GM18858 (cell line): ENCODE results near the gene MYL5.
"Not testable (repeated sequence)": the region's sequence is repeated elsewhere in the genome, so short reads cannot be mapped to it uniquely, and the experiment has no call there.

Source experiments
- ATAC-seq: cut with Tn5 transposase; IDR thresholded peaks from one replicate; pipeline ENCODE4 v1.9.1; 2021; ENCODE audit not compliant: unreplicated experiment

MYL5 gene

DNA sequence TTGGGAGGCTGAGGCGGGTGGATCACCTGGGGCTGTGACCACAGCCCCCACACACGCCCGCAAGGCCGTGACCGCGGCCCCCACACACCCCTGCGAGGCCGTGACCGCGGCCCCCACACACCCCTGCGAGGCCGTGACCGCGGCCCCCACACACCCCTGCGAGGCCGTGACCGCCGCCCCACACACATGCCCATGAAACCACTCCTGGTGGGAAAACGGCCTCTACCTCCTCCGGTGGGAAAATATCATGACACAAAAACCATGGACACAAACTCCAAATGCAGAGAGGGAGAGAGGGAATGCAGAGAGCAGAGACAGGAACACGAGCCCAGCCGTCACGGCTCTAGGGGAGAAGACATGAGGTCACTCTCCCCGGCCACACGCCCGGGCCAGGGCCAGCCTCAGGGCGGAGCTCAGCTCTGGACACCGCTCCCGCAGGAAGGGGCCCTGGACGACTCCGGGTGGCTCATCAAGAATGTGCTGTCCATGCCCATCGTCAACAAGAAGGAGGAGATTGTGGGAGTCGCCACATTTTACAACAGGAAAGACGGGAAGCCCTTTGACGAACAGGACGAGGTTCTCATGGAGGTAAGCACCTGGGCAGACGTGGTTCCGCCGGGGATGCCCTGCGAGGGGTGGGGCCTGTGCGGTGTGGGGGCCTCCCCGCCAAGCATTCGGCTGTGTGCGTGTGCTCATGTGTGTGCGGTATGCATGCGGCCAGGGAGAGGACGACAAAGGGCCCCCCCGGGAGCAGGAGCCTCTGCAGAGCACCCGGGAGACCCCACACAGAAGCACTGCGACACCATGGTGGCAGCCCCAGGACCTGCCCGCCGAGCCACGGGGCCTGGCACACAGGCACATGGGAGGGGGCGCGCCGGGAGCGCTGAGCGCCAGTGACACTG is 17.7 kb upstream of the MYL5 start:
- ATAC-seq: no peak

DNA sequence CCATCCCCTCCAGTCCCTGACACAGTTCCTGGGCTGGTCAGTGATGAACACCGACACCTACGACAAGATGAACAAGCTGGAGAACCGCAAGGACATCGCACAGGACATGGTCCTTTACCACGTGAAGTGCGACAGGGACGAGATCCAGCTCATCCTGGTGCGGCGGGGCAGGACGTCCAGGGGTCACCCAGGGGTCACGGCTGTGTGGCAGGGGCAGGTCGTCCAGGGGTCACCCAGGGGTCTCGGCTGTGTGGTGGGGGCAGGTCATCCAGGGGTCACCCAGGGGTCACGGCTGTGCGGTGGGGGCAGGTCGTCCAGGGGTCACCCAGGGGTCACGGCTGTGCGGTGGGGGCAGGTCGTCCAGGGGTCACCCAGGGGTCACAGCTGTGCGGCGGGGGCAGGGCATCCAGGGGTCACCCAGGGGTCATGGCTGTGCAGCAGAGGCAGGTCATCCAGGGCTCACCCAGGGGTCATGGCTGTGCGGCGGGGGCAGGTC is 17.0 kb upstream of the MYL5 start:
- ATAC-seq: no peak

DNA sequence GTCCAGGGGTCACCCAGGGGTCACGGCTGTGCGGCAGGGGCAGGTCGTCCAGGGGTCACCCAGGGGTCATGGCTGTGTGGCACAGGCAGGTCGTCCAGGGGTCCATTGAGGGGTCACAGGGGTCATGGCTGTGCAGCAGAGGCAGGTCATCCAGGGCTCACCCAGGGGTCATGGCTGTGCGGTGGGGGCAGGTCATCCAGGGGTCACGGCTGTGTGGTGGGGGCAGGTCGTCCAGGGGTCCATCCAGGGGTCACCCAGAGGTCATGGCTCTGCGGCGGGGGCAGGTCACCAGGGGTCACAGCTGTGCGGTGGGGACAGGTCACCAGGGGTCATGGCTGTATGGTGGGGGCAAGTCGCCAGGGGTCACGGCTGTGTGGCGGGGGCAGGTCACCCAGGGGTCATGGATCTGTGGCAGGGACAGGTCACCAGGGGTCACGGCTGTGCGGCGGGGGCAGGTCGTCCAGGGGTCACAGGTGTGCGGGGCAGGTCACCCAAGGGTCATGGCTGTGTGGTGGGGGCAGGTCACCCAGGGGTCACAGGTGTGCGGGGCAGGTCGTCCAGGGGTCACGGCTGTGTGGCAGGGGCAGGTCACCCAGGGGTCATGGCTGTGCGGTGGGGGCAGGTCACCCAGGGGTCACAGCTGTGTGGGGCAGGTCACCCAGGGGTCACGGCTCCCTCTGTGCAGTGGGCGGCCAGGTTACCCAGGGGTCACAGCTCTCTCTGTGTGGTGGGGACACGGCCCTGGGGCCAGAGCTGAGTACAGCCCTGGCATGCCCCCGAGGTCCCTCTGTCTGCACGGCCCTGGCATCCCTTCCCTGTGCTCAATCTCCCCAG is 16.3 kb upstream of the MYL5 start:
- no peak for ATAC-seq

DNA sequence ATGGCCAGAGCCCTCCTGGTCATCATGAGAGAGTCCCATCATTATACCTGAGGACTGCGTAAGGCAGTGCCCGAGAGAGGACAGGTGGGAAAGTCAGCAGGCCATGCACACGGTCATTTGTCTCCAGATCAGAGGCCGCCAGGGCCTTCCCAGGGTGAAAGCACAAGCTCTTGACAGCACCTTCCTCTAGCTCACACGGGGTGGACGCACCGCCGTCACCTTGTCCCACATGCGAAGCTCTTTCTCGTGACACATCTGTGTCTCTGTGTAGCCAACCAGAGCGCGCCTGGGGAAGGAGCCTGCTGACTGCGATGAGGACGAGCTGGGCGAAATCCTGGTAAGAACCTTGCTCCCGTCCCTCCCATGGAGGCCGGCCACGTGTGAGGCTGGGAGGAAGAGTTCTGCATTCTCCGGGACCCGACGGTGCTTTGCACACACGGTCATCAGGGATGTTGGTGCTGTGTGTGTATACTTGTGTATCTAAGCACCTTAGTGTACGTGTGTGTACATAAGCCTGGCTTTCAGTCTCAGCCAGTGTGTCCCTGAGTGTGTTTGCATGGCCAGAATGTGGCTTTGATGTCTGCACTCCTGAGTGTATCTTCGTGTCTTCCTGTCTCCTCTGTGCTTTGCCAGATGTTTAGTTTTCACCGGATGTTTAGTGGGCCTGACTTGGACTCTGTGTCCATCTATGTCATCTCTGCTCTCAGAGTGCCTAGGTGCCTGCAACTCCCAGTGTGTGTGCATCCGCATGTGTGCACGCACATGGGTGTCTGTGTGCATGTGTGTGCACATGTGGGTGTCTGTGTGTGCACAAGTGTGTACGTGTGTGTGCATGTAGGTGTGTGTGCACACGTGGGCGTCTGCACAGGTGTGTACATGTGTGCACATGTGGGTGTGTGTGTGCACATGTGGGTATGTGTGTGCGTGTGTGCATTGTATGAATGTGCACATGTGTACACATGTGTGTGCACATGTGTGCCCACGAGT is 15.4 kb upstream of the MYL5 start:
- ATAC-seq: no peak

DNA sequence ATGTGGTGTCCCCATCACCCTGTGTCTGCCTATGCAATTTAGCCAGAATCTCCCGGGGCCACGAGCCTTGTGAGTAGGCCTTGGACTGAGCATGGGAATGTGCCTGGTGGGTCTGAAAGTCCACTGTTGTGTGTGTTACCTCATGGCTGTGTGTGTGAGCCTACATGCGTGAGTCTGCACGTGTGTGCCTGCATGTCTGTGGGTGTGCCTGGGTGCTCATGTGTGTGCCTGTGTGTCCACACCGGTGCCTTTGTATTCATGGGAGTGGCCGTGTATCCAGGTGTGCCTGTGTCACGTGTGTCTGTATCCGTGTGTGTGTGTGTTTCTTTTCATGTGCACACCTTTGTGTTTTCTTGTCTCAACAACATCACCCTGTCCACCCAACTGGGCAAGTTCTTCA is 14.5 kb upstream of the MYL5 start:
- no peak for ATAC-seq

DNA sequence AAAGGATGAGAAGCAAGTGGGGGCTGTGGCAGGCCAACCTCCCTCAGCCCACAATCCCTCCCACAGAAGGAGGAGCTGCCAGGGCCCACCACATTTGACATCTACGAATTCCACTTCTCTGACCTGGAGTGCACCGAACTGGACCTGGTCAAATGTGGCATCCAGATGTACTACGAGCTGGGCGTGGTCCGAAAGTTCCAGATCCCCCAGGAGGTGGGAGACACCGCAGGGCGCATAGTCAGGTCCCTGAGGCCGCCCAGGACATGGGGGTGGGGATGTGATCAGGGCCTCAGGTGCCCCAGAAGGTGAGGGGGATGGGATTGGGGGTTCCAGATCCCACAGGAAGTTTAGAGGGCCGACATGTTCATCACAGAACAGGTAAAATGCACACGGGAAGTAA is 13.9 kb upstream of the MYL5 start:
- ATAC-seq: no peak

DNA sequence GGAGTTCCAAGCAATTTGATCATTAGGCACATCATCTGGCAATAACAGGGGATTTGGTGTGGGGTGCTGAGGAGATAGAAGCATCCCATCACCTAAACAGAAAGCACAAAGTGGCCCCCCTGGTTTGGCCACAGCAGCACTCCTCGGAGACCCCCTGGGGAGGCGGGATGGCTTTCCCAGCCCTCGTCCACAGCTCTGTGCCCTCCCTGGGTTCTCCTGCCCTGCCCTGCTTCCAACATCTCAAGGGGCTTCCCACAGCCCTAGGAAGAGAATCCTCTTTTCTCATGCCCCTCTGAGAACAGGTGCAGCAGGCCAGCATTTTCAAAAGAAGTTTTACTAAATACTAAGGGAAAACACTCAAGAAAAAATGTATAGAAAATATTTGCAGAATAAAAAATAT is 13.1 kb upstream of the MYL5 start:
- ATAC-seq: no peak

DNA sequence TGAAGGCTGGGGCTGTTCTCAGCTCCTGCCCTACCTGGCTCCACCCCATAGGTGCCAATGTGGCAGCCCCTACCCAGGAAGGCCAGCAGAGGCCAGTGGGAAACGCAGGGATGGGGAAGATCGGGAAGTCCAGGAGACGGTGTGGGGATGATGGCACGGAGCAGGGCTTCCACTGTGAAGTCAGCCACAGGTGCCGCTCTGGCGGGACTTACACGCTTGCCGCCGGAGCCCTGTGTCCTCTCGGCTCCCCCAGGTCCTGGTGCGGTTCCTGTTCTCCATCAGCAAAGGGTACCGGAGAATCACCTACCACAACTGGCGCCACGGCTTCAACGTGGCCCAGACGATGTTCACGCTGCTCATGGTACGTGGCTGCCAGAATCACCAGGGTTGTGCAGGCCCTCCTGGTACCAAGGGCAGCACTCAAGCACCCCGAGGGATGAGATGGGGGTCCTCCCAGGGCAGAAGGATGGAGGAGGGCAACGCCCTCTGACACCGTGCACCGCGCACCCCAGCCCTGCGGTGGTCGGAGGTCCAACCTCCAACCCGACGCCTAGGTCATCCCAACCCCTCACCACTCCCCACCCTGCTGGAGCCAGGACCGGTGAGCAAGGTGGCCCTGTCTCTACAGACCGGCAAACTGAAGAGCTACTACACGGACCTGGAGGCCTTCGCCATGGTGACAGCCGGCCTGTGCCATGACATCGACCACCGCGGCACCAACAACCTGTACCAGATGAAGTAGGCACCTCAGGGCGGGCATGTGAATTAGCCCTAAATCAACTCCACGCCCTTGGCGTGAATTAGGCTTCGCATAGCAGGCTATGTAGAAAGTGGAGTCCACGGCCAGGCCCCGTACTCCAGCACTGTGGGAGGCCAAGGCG is 12.2 kb upstream of the MYL5 start:
- ATAC-seq: no peak

DNA sequence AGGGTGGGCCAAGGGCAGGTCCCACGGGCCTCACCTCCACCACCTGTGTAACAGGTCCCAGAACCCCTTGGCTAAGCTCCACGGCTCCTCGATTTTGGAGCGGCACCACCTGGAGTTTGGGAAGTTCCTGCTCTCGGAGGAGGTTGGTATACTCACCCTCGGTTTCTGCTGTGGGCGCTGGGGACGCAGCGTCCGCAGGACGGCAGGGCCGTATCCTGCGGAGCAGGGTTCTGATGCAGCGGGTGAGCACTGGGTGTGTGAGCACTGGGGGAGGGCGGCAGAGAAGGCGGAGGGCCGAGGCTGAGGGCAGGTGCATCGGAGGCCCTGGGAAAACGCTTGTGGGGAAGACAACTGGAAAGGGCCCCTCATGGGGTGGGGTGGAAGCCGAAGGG is 11.3 kb upstream of the MYL5 start:
- ATAC-seq: no peak

DNA sequence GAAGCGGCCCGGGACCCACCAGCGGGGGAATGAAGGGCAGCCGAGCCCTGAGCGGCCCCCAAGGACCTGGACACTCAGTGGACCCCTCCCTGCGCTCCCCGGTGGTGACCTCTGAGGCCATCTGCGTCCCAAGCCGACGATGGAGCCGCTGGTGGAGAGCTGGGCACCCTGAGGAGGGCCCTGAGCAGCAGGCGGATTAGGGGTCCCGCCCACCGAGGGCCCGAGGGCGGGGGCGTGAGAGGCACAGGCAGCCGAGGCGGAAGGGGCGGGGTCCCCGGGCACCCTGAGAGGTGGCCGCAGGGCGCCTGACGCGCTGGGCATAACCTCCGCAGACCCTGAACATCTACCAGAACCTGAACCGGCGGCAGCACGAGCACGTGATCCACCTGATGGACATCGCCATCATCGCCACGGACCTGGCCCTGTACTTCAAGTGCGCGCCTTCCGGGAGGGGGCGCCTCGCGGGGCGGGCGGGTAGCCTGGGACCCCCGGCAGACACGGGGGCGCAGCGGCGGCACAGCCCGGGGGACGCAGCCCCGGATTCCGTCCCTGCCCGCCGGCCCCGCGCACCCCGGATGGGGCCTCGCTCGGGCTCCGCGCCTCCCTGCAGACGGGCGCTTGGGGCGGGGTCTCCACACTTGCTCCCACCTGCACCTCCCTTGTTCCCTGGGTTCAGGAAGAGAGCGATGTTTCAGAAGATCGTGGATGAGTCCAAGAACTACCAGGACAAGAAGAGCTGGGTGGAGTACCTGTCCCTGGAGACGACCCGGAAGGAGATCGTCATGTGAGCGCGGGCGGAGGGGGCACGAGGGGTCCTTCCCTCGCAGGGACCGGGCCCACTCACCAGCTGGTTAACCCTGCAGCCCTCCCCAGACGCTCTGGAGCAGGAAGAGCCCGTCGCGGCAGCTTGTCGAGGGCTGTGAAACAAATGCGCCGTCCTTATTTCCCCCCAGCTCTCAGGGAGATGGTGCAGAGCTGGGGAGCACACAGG is 10.6 kb upstream of the MYL5 start:
- ATAC-seq: no peak

DNA sequence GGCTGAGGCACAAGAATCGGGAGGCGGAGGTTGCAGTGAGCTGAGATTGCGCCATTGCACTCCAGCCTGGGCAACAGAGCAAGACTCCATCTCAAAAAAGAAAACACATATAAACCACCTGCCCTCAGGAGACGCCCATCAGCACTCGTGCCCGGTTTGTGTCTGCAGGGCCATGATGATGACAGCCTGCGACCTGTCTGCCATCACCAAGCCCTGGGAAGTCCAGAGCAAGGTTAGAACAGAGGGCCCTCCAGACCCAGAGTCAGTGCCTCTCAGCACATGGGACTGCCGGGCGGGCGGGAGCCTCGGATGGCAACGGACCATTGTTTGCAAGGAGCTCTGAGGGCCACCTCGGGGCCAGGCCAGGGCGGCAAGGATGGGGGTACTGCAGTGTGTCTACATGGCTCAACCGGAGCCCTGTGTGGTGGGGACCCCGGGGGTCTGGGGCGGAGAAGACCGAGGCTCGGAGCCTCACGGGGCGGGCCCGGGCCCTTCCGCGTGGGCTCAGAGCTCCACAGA is 9.6 kb upstream of the MYL5 start:
- ATAC-seq: no peak

DNA sequence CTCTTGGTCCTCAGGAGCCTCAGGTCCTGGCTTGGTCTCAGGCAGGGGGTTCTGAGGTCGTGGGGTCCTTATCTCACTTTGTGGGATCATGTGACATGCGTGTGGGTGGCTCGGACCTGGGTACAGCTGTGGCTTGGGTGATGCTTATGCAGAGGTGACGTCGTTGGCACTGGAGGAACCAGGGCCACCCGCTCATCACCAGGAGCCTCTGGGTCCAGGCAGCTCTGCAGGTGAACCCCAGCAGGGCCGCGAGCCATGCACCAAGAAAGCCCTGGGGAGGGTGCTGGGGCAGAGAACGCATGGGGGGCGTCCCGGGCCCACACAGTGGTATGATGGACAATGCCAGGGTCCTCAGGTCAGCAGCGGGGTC is 9.0 kb upstream of the MYL5 start:
- ATAC-seq: no peak

DNA sequence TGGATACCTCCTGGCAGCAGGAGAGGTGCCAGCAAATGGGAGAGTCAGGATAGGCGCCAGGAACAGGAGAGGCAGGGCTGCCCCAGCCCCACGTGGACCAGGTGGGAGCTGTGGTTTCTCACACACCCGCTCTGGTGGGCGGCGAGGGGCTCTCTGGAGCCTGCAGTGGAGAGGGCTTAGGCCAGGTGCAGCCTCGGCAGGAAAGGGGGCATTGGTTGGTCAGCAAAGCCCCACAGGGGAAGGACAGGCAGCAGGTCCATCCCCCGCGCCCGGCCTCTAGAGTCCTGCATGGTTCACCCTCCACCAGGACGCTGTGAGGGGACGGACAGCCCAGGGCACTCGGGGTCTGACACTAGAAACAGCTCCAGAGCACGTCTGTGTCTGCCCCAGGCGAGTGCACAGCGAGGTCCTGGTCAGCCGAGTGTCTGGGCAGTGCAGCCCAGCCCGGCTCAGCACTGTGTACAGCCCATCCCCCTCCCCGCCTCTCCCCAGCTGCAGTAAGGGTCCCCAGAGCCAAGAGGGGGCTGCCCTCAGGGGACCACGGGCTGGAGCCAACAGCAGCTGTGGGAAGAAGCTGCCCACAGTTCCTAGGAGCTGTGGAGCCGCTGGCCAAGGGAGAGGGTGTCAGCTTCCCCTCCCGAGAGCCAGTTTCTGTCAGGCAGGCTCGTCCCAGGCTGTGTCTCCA is 8.4 kb upstream of the MYL5 start:
- ATAC-seq: no peak

DNA sequence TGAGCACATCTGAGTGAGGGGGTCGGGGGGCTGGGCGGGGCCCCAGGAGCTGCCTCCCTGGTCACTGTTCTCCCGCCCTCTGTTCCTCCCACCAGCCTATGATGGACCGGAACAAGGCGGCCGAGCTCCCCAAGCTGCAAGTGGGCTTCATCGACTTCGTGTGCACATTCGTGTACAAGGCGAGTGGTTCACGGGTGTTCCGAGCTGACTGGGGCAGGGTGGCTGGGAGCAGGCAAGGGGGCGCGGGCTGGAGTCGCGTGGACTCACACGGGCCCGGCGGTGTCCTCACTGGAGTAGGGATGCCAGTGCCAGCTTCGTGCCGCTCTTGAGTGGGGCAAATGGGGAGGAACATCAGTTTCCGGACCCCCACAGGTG is 7.9 kb upstream of the MYL5 start:
- ATAC-seq: no peak

DNA sequence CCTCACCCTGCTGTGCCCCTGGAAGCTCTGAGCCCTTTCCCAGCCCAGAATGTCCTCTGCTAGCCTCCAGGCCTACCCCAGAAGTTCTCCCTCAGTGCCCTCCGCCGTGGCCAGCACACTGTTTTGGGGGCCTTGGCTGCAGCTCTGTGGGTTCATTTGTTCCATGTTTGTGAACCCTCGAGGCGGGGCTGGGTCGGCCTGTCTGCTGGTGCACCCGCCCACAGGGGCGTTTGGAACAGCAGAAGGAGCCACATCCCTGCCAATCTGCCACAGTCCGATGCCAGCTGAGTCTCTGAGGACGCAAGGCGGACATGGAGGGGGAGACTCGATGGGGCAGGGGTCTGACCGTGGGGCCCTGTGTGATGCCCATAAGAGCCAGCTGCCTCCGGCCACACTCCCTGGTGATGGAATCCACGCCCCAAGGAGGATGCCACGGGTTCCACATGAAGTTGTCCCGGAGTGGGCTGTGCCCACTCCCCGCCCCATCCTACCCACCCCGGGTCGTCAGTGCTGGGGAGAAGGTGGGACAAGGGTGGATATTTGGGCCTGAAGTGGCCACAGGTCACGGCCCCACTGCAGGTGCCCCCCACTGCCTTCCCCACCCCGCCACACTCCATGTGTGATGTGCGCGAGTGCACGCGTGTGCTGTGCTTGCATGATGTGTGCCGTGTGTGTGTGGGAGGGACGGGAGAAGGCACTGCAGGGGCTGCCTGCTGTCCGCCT is 7.4 kb upstream of the MYL5 start:
- ATAC-seq: no peak

DNA sequence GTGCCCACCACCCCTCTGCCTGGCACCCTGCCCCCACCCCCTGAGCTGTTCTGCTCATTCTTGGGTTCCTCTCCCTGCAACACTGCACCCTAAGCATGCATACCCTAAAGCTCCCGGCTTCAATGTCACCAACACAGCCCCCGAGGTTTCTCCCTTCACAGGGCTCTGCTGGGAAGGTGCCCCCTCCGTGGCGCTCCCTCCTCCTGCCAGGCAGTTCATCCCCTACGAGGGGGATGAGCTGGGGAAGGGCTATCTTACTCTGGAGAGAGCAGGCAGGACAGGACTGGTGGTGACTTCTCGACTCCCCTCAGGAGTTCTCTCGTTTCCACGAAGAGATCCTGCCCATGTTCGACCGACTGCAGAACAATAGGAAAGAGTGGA is 6.8 kb upstream of the MYL5 start:
- no peak for ATAC-seq

DNA sequence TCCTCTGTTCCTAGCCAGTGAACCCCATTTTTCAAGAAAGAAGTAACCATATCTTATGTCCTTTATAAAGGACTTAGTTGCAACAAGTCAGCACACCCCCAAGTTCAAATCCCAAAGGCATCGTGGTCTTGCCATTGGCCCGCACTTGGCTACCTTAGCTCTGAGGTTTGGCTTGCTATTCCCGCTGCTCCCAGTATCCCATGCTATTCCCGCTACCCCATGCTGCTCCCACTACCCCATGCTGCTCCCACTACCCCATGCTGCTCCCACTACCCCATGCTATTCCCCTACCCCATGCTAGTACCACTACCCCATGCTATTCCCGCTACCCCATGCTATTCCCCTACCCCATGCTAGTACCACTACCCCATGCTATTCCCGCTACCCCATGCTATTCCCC is 6.1 kb upstream of the MYL5 start:
- ATAC-seq: not testable (repeated sequence)
